GM12891 (cell line): ENCODE results near the gene AVEN.

Experiments
- POLR2A ChIP-seq: IDR thresholded peaks from 2 replicates; pipeline ENCODE4 v1.6.1; 2011; ENCODE audit warnings: low read depth, low read length, control low read depth
- POLR2AphosphoS5 ChIP-seq: IDR thresholded peaks from 2 replicates; pipeline ENCODE4 v1.6.1; 2011; ENCODE audit warnings: low read depth, low read length, control low read depth

- TF ChIP-seq POLR2A (no peak), POLR2AphosphoS5 (no peak)
These were observed 166.4 kb downstream of the AVEN start for GRCh38 chr15:33872416-33873106.
